ENCODE measurements around the gene A1BG.
"Not testable (repeated sequence)": the region's sequence is repeated elsewhere in the genome, so short reads cannot be mapped to it uniquely, and the experiment has no call there.

Gene A1BG

DNA sequence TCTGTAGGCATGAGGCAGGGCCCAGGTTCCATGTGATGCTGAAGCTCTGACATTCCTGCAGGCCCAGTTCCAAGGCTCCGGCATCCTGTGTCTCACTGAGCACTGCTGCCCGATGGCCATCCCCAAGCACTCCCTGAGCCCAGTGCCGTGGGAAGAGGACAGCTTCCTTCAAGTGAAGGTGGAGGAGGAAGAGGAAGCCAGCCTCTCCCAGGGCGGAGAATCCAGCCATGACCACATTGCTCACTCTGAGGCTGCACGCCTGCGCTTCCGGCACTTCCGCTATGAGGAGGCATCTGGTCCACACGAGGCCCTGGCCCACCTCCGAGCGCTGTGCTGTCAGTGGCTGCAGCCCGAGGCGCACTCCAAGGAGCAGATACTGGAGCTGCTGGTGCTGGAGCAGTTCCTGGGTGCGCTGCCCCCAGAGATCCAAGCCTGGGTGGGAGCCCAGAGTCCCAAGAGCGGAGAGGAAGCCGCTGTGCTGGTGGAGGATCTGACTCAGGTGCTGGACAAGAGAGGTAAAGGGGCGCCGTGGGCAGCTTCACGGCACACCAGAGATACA is 18.5 kb downstream of the A1BG start:
- FAIRE-seq: no peak

- no peak for FAIRE-seq
Measured at GRCh38 chr19:58332697-58333096, 20.6 kb downstream of the A1BG start.

DNA sequence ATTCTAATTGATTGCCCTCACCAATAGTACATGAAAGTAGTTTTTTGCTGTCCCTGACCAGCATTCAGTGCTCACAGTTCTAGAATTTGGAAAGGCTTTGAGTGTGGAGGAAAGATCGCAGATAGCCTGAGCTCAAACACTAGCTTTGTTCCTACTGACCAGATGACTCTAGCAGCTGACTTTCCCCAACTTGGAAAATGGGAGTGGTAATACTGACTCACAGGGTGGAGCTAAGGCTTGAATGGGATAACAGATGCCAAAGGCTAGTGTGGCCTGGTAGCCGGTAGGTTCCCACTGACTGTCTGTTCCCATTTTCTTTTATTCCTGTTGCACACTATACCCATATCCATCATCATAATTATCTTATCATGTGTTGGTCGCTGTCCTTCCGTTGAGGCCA is 22.8 kb downstream of the A1BG start:
- FAIRE-seq: no peak

GRCh38 chr19:58328999-58329398 is 24.3 kb downstream of the A1BG start:
- no peak for FAIRE-seq

- no peak for FAIRE-seq
Measured at GRCh38 chr19:58326914-58327726, 26.2 kb downstream of the A1BG start, which contains the start of gene ZSCAN22. Gene ZSCAN22, plus strand, starts transcription at chr19:58326994. Its CDS starts 7,809 bp downstream, at chr19:58334803.

- FAIRE-seq: no peak
Measured at GRCh38 chr19:58326501-58326913, 26.8 kb downstream of the A1BG start.

DNA sequence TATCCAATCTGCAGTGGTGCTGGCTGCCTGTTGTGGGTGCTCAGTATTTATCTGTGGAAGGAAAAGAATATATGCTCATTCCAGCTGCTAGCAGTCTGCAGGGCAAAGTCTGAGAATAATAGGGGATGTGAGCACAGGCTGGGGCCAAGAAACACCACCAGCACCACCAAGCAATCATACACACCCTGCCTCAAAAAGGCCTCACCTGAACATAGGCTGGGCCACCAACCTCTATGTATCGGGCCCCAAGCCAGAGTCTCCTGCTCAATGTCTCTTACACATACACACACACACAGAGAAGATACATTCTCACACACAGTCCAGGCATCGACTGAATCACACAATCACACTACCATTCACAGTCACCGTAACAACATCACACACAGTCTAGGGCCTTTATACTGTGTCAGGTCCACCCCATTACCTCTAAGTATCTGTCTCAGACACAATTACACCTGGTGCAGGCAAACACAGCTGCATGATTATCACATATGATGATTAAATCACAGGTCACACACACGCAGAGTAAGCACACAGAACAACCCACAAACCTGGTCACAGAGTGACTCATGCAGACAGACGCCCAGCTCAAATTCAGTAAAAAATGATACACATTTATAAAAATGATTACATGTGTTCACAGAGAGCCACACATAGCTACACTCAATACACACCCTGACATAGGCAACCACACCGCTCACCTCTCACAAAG is 27.8 kb downstream of the A1BG start:
- FAIRE-seq: no peak

DNA sequence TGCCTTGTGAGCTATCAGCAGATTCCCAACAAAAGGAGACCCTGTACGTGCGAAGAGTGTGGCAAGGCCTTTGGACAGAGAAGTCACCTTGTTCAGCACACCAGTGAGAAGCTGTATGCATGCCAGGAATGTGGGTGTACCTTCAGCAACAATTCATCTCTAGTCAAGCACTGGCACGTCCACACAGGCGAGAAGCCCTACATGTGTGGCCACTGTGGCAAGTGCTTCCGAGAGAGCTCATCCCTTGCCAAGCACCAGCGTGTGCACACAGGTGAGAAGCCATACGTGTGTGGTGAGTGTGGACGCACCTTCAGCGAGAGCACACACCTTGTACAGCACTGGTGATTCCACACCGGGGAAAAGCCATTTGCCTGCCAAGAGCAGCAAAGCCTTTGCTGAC is 34.1 kb downstream of the A1BG start:
- FAIRE-seq: no peak

GRCh38 chr19:58318297-58318696 is 35.0 kb downstream of the A1BG start:
- FAIRE-seq: no peak

GRCh38 chr19:58317476-58318072 is 35.7 kb downstream of the A1BG start:
- FAIRE-seq: no peak

GRCh38 chr19:58315580-58315979 is 37.7 kb downstream of the A1BG start:
- no peak for FAIRE-seq

GRCh38 chr19:58311345-58311865 is 41.9 kb downstream of the A1BG start:
- FAIRE-seq: no peak

GRCh38 chr19:58310685-58311084 is 42.6 kb downstream of the A1BG start:
- FAIRE-seq: not testable (repeated sequence)

GRCh38 chr19:58307736-58308135 is 45.6 kb downstream of the A1BG start:
- FAIRE-seq: no peak

- no peak for FAIRE-seq
Measured at GRCh38 chr19:58305932-58306323, 47.4 kb downstream of the A1BG start.

DNA sequence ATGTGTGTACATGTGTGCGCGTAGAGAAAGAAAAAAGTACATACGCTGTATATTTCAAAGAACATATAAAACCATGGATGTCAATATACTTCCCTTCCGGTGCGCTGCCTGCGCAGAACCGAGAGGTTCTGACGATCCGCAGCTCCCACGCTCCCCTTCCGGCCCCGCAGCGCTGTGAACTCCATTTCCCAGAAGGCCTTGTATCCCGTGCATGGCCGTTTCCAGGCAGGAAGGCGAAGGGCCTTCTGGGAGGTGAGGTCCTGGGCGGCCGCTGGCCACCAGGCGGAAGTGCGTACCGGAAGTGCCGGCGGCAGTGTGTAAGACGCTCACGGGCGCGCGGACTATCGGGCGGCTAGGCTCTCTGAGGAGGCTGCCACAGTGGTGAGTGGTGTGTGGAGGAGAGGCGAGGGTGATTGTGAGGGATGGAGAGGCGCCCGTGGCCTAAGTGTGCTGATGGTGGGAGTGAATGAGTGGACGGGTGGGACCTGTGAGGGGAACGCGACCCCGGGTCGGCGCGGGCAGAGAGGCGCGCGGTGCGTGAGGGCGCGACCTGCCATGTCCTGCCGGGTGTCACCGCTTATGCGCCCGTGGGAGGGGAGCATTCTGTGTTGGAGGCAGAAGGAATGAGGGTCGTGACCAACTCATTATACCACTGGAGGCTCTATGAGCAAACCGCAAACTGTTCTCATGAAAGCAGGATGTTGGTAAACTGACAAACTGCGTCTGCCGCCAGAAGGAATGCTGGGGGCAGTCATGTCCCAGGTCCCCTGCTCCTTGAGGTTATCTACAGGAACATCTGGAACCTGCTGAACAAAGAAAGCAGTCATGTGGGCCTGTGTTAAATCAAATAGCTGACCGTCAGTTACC is 48.0 kb downstream of the A1BG start, which contains the start of gene ERVK3-1:
ERVK3-1 (plus strand) TSS at position 313 of the 867 bp plus-strand sequence. CDS start 6,792 bp downstream, outside the sequence.
- peak; percentile 95 for FAIRE-seq

DNA sequence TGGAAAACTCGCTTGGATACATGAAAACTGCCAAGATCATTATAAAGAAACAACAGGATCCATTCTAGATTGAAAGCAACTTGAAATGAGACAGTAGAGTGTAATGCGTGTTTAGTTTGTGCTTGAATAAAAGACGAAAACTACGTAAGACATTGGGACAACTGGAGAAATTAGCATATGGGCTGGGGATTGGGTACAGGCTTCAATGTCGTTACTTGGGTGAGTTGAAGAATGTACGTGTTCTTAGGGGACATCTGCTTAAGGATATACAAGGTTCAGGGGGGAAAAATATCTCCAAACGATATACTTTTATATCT is 48.6 kb downstream of the A1BG start:
- FAIRE-seq: no peak

GRCh38 chr19:58304255-58304654 is 49.0 kb downstream of the A1BG start:
- FAIRE-seq: no peak

DNA sequence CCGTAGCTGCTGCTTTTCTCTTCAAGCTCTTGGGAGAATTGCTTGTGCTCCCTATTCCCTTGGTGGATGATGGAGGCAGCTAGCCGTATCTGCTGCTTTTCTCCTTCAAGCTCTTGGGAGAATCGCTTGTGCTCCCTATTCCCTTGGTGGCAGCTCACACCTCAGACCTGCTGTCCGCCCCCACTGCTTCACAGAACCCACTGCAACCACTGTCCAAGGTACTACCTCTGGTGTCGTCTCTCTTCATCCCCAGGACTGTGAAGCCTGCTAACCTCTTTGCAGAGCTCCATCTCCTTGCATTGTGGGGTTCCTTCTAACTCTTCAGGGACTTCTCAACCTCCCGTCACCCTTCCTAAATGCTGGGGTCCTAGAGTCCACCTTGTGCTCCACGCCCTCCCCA is 52.7 kb downstream of the A1BG start:
- no peak for FAIRE-seq

GRCh38 chr19:58296104-58296503 is 57.2 kb downstream of the A1BG start:
- no peak for FAIRE-seq

All from TTC549 (cell line).